Activated T-cell treated with anti-CD3 and anti-CD28 coated beads, Interleukin-2, amount 50 U/mL, for 72 hours (primary cell): ENCODE measurements around the gene RDX. TPM values are rescaled to one million over a fixed set of nuclear protein-coding genes. Genes with fewer than 3 reads are reported as not detected.
"Not testable (repeated sequence)": the region's sequence is repeated elsewhere in the genome, so short reads cannot be mapped to it uniquely, and the experiment has no call there.

ENCODE experiments used
- ATAC-seq, 2 donors: fragments of 150-1000 bp; cut with Tn5 transposase; replicated peaks in 1 of 2; 2 replicates each; pipeline ENCODE4 v1.10.0; 2021; ENCODE audit warnings: moderate library complexity in 2 of 2, mild to moderate bottlenecking in 1 of 2
- DNase-seq, 2 donors: peaks; one replicate each; pipeline ENCODE4 v3.0.0; 2021 to 2022; ENCODE audit warnings: mixed read lengths in 1 of 2
- H3K27ac Mint-ChIP-seq: one replicate; pipeline ENCODE4 v1.8.0; 2022; ENCODE audit warnings: mild to moderate bottlenecking, moderate library complexity, mixed read lengths
- H3K27me3 Mint-ChIP-seq: one replicate; pipeline ENCODE4 v1.8.0; 2022; ENCODE audit warnings: low read depth, mixed read lengths
- H3K36me3 Mint-ChIP-seq, 2 donors: one replicate each; pipeline ENCODE4 v1.8.0; 2022; ENCODE audit warnings: mixed read lengths in 2 of 2, mild to moderate bottlenecking in 1 of 2; ENCODE audit not compliant: insufficient read depth in 2 of 2
- H3K4me1 Mint-ChIP-seq: one replicate; pipeline ENCODE4 v1.8.0; 2022; ENCODE audit warnings: low read depth, mixed read lengths
- H3K4me3 Mint-ChIP-seq, 2 donors: one replicate each; pipeline ENCODE4 v1.8.0; 2022; ENCODE audit warnings: mild to moderate bottlenecking in 2 of 2, mixed read lengths in 2 of 2, moderate library complexity in 2 of 2
- H3K9me3 Mint-ChIP-seq, 2 donors: one replicate each; pipeline ENCODE4 v1.8.0; 2022; ENCODE audit warnings: mixed read lengths in 2 of 2
- total RNA-seq, 2 donors: library from RNA; stranded (reverse); gene quantifications; one replicate each; pipeline ENCODE4 v1.2.3, GENCODE V29; 2022

The RDX gene
- total RNA-seq, 2 donors from 2014 or later = 49.0 to 56.5 TPM

GRCh38 chr11:110249066-110249465, 47.3 kb downstream of the RDX start:
- Mint-ChIP-seq H3K27me3 (no peaks in the 10 kb centered on the region), H3K9me3 (no peaks in the 10 kb centered on the region), H3K4me3 (no peak overlapping the region), H3K36me3 (peaks cover 6 to 26% of the 10 kb centered on the region in 2 donors), H3K4me1 (peaks cover 13% of the 10 kb centered on the region), H3K27ac (no peak overlapping the region)
- DNase-seq (no peak), ATAC-seq (no peak)

- DNase-seq (no peak), ATAC-seq (no peak)
- H3K4me3 Mint-ChIP-seq = no peak overlapping the region
Measured at GRCh38 chr11:110243791-110244190, 52.6 kb downstream of the RDX start.

DNA sequence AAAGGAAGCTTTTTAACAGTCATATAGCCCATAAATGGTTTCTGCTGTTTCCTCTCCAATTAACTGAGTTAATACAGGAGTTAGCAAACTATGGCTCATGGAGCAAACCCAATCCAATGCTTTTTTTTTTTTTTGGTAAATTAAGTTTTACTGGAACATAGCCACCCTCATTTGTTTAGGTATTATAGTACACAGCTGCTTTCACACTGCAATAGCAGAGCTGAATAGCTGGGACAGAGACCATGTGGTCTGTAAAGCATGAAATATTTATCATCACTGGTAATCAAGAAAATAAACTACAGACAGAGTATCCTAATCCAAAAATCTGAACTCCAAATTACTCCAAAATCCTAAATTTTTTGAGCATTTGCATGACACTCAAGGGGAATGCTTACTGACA, 53.7 kb downstream of the RDX start:
- DNase-seq (no peak), ATAC-seq (no peak)
- H3K27me3 Mint-ChIP-seq = no peaks in the 10 kb centered on the region
- no peak overlapping the region for H3K4me3 Mint-ChIP-seq
- no peaks in the 10 kb centered on the region for H3K4me1 Mint-ChIP-seq
- H3K27ac Mint-ChIP-seq = no peak overlapping the region
- no peaks in the 10 kb centered on the region for H3K9me3 Mint-ChIP-seq
- peaks cover 7 to 36% of the 10 kb centered on the region in 2 donors for H3K36me3 Mint-ChIP-seq

More at GRCh38 chr11:110243791-110244190, 52.6 kb downstream of the RDX start:
- Mint-ChIP-seq H3K27ac (no peak overlapping the region), H3K27me3 (no peaks in the 10 kb centered on the region), H3K9me3 (no peaks in the 10 kb centered on the region), H3K36me3 (peaks cover 8 to 34% of the 10 kb centered on the region in 2 donors), H3K4me1 (no peaks in the 10 kb centered on the region)

DNA sequence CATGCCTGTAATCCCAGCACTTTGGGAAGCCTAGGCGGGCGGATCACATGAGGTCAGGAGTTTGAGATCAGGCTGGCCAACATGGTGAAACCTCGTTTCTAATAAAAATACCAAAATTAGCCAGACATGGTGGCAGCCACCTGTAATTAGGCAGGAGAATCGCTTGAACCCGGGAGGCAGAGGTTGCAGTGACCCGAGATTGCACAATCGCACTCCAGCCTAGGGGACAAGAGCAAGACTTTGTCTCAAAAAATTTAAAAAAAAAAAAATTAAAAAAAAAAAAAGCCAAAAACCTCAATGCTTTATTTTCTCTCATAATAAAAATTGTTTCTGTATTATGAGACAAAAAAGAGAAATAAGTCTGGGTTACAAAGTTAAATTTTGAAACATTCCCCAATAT, 54.2 kb downstream of the RDX start:
- Mint-ChIP-seq H3K27me3 (no peaks in the 10 kb centered on the region), H3K36me3 (peaks cover 7 to 38% of the 10 kb centered on the region in 2 donors), H3K27ac (no peak overlapping the region), H3K9me3 (no peaks in the 10 kb centered on the region), H3K4me1 (no peaks in the 10 kb centered on the region), H3K4me3 (no peak overlapping the region)
- no peak for DNase-seq
- no peak for ATAC-seq

DNA sequence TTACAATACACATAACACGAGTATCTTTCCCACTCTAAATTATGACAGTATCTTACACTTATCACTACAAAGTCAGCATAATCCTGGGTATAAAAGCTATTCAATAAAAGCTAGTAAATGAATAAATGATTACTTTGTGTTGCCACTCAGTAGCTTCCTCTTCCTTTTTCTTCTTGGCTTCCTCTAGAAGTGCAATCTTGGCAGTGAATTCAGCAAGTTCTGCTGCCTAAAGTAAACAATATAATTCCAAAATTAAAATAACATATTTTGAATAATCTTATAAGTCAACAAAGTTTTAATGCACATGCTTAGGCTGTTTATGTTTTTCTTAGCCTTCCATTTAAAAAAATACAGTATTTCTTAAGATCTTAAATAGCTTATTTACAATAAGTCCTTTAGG, 60.4 kb downstream of the RDX start:
- Mint-ChIP-seq H3K36me3 (peaks cover 16 to 44% of the 10 kb centered on the region in 2 donors), H3K27ac (no peak overlapping the region), H3K9me3 (no peaks in the 10 kb centered on the region), H3K27me3 (no peaks in the 10 kb centered on the region), H3K4me3 (no peak overlapping the region), H3K4me1 (no peaks in the 10 kb centered on the region)
- DNase-seq (no peak), ATAC-seq (no peak)

- no peak for DNase-seq
- ATAC-seq = no peak
- Mint-ChIP-seq H3K9me3 (no peaks in the 10 kb centered on the region), H3K4me1 (no peaks in the 10 kb centered on the region), H3K27me3 (no peaks in the 10 kb centered on the region), H3K27ac (no peak overlapping the region), H3K4me3 (no peak overlapping the region), H3K36me3 (peaks cover 8 to 36% of the 10 kb centered on the region in 2 donors)
Measured at GRCh38 chr11:110230377-110230776, 66.0 kb downstream of the RDX start.

GRCh38 chr11:110219006-110219785, 77.2 kb downstream of the RDX start:
- Mint-ChIP-seq H3K27me3 (no peaks in the 10 kb centered on the region), H3K36me3 (peaks cover 0 to 6% of the 10 kb centered on the region in 2 donors), H3K9me3 (no peaks in the 10 kb centered on the region), H3K4me3 (no peak overlapping the region), H3K27ac (no peak overlapping the region), H3K4me1 (peaks cover 4% of the 10 kb centered on the region)
- ATAC-seq = no peak
- no peak for DNase-seq

DNA sequence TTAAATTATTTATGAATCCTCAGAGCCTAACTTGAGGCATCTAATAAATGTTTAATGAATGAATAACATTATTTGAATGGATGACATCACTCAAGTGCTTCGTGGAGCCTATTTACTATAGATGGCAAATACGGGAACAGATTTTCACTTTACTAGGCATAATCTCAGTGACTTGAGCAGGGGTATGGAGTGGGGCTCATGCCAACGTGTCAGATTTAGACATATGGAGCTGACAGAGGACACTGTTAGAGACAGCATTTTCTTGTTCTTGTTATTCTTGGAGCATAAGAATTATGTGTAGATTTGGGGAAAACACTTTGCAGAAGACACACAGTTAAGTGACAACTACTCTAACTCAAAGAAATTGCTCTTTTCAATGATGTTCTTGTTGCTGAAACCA, 78.5 kb downstream of the RDX start:
- Mint-ChIP-seq H3K9me3 (no peaks in the 10 kb centered on the region), H3K27me3 (no peaks in the 10 kb centered on the region), H3K4me3 (no peak overlapping the region), H3K4me1 (peaks cover 4% of the 10 kb centered on the region), H3K27ac (no peak overlapping the region), H3K36me3 (peaks cover 0 to 6% of the 10 kb centered on the region in 2 donors)
- ATAC-seq = no peak
- no peak for DNase-seq

DNA sequence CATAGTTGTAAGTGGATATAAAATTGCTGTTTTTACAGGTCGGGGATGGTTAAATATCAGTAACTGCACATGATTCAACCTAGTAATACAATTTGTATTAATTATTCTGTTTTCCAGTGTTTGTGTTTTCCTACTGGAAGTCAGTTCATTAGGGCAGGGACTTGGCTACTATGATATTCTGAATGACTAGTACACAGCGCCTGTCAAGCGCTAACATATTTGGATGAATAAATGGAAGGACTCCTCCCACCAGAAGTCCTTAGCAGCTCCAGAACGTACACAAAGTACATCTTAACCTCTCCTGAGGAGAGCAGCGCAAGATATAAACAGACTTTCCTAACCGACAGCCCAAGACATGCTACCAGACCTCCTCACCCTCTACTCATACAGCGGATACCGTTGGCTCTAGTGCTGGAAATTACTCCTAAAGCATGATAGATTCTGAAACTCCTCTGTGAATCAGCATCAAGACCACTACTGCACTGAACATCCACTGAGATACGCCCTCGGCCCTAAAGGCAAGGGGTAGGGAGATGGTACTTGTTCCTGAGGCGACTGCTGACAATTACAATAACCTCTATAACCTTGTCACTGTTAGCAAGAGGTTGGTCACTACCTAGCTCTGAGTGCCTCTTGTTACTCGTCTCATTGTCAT, 79.1 kb downstream of the RDX start:
- H3K27ac Mint-ChIP-seq = no peak overlapping the region
- H3K4me1 Mint-ChIP-seq = peaks cover 4% of the 10 kb centered on the region
- no peak overlapping the region for H3K4me3 Mint-ChIP-seq
- ATAC-seq (peak; percentile 46 to 67), DNase-seq (no peak)
- H3K27me3 Mint-ChIP-seq = no peaks in the 10 kb centered on the region
- no peaks in the 10 kb centered on the region for H3K9me3 Mint-ChIP-seq
- peaks cover 0 to 6% of the 10 kb centered on the region in 2 donors for H3K36me3 Mint-ChIP-seq

GRCh38 chr11:110209313-110209694, 87.1 kb downstream of the RDX start:
- H3K4me1 Mint-ChIP-seq, DNase-seq, H3K9me3 Mint-ChIP-seq, H3K36me3 Mint-ChIP-seq, H3K27me3 Mint-ChIP-seq, H3K27ac Mint-ChIP-seq, ATAC-seq: not testable (repeated sequence)
- H3K4me3 Mint-ChIP-seq = peak overlapping the region in 1 of 2 donors; percentile 67

DNA sequence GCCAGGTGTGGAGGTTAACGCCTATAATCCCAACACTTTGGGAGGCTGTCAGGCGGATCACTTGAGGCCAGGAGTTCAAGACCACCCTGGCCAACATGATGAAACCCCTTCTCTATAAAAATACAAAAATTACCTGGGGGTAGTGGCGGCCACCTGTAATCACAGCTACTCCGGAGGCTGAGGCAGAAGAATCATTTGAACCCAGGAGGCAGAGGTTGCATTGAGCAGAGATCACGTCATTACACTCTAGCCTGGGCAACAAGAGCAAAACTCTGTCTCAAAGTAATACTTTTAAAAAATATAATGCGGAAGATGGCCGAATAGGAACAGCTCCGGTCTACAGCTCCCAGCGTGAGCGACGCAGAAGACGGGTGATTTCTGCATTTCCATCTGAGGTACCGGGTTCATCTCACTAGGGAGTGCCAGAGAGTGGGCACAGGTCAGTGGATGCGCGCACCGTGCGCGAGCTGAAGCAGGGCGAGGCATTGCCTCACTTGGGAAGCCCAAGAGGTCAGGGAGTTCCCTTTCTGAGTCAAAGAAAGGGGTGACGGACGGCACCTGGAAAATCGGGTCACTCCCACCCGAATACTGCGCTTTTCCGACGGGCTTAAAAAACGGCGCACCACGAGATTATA, 87.6 kb downstream of the RDX start:
- H3K36me3 Mint-ChIP-seq, H3K4me1 Mint-ChIP-seq, ATAC-seq, H3K9me3 Mint-ChIP-seq, H3K27ac Mint-ChIP-seq, H3K27me3 Mint-ChIP-seq: not testable (repeated sequence)
- peak overlapping the region; percentile 41 to 67 for H3K4me3 Mint-ChIP-seq
- peak in 1 of 2 donors; percentile 10 for DNase-seq

DNA sequence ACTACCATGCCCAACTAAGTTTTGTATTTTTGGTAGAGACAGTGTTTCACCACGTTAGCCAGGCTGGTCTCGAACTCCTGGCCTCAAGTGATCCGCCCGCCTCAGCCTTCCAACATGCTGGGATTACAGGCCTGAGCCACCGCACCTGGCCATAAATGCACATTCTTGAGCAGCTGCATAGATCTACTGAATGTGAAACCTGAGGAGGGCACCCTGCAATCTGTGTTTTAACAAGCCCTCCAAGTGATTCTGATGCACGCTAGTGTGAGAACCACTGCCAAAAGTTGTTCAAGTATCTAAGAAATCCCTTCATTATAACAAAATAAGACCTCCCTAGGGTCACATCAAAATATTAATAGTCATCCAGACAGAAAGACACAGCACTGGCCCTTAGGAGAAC, 89.3 kb downstream of the RDX start:
- no peak overlapping the region for H3K27ac Mint-ChIP-seq
- H3K4me1 Mint-ChIP-seq = peaks cover 6% of the 10 kb centered on the region
- peaks cover 0 to 2% of the 10 kb centered on the region in 2 donors for H3K36me3 Mint-ChIP-seq
- H3K27me3 Mint-ChIP-seq = no peaks in the 10 kb centered on the region
- DNase-seq (no peak), ATAC-seq (no peak)
- H3K4me3 Mint-ChIP-seq = no peak overlapping the region
- peaks cover 0 to 2% of the 10 kb centered on the region in 2 donors for H3K9me3 Mint-ChIP-seq

- no peak for ATAC-seq
- Mint-ChIP-seq H3K9me3 (no peaks in the 10 kb centered on the region), H3K27ac (no peak overlapping the region), H3K36me3 (no peaks in the 10 kb centered on the region), H3K27me3 (peaks cover 1% of the 10 kb centered on the region), H3K4me1 (no peaks in the 10 kb centered on the region), H3K4me3 (no peak overlapping the region)
- no peak for DNase-seq
Measured at GRCh38 chr11:110200836-110201235, 95.6 kb downstream of the RDX start.
